ENCODE data around the gene SRGAP3.

Gene SRGAP3

DNA sequence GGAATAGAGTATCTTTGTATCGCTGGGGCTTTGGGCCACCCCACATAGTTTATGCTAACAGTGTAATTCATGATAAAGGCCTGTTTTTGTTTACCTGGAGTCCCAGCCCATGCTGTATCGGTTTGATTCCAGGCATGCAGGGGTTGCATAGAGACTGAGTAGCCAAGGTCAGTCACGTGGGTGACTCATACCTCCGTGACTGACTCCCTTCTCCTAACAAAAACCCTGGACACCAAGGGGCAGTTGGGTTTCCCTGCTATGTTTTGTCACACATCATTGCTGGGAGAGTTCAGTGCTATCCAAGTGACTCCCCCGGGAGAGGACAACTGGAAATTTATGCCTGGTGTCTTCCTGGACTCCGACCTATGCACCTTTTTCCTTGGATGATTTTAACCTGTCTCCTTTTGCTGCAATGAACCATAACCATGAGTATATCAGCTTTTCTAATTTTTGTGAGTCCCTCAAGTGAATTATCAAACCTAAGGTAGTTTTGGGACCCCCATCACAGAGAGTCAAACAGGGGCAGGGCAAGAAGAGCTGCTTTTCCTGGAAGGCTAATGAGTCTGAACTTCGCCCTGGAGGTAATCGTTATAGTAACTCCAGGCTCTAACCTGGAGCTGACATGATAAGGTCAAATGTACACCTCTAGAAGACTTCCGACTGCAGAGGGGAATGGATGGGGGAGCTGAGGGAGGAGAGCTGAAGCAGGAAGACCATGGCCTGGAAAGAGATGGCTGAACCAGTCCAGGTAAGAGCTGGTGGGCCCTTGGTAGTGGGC, 57.0 kb downstream of the SRGAP3 start:
- no peak for DNase-seq (ENCODE audit: low read depth)
- TF ChIP-seq, protein P1, sequence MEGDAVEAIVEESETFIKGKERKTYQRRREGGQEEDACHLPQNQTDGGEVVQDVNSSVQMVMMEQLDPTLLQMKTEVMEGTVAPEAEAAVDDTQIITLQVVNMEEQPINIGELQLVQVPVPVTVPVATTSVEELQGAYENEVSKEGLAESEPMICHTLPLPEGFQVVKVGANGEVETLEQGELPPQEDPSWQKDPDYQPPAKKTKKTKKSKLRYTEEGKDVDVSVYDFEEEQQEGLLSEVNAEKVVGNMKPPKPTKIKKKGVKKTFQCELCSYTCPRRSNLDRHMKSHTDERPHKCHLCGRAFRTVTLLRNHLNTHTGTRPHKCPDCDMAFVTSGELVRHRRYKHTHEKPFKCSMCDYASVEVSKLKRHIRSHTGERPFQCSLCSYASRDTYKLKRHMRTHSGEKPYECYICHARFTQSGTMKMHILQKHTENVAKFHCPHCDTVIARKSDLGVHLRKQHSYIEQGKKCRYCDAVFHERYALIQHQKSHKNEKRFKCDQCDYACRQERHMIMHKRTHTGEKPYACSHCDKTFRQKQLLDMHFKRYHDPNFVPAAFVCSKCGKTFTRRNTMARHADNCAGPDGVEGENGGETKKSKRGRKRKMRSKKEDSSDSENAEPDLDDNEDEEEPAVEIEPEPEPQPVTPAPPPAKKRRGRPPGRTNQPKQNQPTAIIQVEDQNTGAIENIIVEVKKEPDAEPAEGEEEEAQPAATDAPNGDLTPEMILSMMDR (IDR thresholded peaks at IDR 0.05; ENCODE audit: low read length, missing control alignments) = no peak
- H3K4me3 ChIP-seq (replicated peaks; ENCODE audit: low read depth, low read length) = no peak overlapping the region

DNA sequence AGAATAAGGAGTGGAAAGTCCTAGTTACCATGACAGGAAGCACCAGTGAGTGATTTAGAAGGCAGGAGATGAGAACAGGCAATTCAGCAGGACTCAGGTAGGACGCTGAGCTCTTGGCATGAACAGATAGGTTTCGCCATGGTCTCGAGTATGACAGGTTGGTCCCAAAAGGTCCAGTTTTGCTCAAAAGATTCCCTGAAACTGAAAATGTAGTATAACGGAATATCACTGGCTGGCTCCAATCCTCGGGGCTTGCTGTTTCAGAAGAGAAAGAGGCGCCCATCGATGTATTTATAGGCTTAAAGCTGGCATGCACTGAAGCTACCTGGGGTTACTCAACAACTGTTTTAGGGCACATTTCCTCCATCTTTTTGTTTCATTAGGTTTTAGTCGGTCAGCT, 59.2 kb downstream of the SRGAP3 start:
- TF ChIP-seq, protein P1 (IDR thresholded peaks at IDR 0.05; ENCODE audit: low read length, missing control alignments) = no peak

GRCh38 chr3:9188583-9188982, 60.9 kb downstream of the SRGAP3 start:
- H3K4me3 ChIP-seq (replicated peaks; ENCODE audit: low read depth, low read length) = no peak overlapping the region
- TF ChIP-seq, protein P1 (IDR thresholded peaks at IDR 0.05; ENCODE audit: low read length, missing control alignments) = no peak
- no peak for DNase-seq (ENCODE audit: low read depth)

More for the DNA sequence above, 59.2 kb downstream of the SRGAP3 start:
- no peak for DNase-seq (ENCODE audit: low read depth)
- no peak overlapping the region for H3K4me3 ChIP-seq (replicated peaks; ENCODE audit: low read depth, low read length)

GRCh38 chr3:9185701-9186100, 63.7 kb downstream of the SRGAP3 start:
- no peak for DNase-seq (ENCODE audit: low read depth)
- TF ChIP-seq, protein P1 (IDR thresholded peaks at IDR 0.05; ENCODE audit: low read length, missing control alignments) = no peak
- H3K4me3 ChIP-seq (replicated peaks; ENCODE audit: low read depth, low read length) = no peak overlapping the region

- no peak for DNase-seq (ENCODE audit: low read depth)
- no peak overlapping the region for H3K4me3 ChIP-seq (replicated peaks; ENCODE audit: low read depth, low read length)
- TF ChIP-seq, protein P1 (IDR thresholded peaks at IDR 0.05; ENCODE audit: low read length, missing control alignments) = no peak
Measured at GRCh38 chr3:9185046-9185445, 64.4 kb downstream of the SRGAP3 start.

DNA sequence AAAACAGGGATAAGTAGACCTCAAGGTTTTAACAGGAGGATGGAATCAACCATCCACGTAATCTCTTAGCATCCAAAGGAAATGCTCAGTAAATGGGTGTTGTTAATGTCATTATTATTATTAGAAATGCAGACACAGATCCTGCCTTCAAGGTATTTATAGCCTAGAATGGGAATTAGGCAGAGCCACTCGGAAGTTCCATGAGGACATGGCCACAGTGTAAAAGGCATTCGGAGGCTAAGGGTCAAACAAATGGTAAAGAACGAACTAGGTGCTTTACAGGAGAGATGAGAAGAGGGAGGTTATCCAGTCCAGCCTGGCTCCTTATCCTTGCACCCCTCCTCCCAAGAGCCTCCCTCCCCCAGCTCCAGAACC, 65.0 kb downstream of the SRGAP3 start:
- H3K4me3 ChIP-seq (replicated peaks; ENCODE audit: low read depth, low read length) = no peak overlapping the region
- DNase-seq (ENCODE audit: low read depth) = no peak
- TF ChIP-seq, protein P1 (IDR thresholded peaks at IDR 0.05; ENCODE audit: low read length, missing control alignments) = no peak
